SIG-M5 (cell line): Measurements from ENCODE around the gene ATF6.
"Not testable (repeated sequence)": the region's sequence is repeated elsewhere in the genome, so short reads cannot be mapped to it uniquely, and the experiment has no call there.

ENCODE experiments used
- DNase-seq: peaks from one replicate; lab custom pipeline; 2025; lab: John Stamatoyannopoulos, UW

ATF6 gene

GRCh38 chr1:161766102-161766981 is at the start of gene ATF6:
TSS of gene ATF6 (plus strand) at chr1:161766320. CDS start at chr1:161766361, 41 bp downstream.
- DNase-seq, result peak; percentile 91

DNA sequence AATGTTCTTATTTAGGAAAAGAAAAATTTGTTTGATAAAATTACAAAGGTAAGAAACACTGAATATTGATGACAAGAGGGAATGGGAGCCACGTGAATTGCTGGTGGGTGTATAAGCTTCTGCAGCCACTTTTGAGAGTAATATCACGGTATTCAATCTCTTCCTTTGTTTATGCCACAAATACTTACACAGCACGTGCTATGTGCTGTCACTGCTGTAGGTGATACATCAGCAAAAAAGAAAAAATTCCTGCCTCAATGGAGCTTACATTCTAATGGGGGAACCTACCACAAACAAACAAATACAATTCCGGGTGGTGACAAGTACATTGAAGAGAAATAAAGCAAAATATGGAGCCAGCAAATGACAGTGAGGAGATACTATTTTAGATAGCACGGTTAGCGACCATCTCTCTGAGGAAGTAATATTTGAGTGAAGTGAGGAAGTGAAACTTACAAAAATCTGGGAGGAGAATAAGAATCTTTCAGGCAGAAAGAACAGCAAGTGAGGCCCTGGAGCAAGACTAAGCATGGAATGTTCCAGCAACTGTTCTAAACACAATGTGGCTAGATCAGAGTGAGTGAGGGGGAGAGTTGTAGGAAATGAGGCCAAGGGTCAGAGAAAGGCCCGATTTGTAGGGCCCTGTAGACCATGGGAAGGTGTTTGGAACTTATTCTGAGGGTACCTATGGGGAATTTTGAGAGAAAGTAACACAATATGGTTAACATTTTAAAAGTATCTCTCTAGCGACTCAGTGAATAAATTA is 47.4 kb upstream of the ATF6 start:
- DNase-seq, result peak; percentile 65

DNA sequence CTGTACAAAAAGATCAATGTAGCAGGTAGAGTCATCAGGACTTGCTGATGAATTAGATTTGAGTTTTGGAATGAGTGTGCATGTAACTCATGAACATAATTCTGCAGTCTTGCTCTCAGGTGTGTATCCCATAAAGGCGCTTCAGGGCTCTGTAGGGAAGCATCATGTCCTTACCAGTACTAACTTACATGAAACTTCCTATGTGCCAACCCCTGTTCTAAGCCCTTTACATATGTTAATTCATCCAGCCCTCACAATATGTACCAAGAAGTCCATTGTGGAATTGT is 46.9 kb upstream of the ATF6 start:
- DNase-seq, result no peak

DNA sequence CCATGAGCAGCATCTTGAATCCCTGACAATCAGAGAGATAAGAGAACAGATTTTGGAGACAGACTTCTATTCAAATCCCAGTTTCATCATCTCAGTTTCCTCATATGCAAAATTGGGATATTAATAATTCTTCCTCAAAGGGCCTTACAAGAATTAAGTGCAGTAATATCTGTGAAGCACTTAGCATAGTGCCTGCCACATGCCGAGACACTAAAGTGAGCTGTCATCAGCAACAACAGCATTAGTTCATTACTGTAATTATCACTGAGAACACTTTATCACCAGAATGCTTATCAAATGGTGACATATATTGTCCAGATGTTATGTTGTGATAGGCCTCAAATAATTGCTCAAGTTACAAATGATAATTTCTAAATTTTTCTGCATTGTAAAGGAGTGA is 45.7 kb upstream of the ATF6 start:
- no peak for DNase-seq

DNA sequence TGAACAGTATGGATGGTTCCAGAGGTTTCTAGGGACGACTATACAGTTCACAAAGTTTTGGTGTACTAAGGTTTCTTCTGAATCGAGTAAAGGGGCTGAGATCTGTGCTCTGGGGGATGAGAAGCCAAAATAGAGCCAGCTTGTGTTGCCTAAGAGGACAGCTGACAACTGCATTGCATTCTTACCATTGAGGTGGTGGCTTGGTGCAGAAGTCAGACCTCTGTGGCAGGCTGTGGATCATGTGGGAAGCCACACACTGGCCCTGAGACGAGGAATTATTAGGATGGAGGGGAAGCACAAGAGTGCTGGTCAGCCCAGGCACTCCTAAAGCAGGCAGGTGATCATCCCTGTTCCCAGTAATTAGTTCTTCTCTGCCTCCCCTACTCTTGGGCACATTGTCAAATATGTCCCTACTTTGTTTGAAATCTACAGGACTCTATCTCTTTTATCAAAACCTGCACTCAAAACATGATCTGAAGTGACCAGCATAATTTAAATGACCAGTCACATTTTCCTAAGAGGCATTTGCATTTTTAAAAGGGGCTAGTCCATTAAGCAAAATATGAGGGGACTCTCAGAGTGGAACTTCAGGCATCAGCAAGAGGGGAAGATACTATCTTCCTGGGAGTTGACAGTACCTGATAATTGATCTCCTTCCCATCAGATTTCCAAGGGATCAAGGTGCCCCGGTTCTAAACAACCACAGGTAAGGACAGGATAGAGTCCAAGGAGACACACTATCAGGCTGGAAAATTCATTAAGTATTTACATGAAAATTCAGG is 45.0 kb upstream of the ATF6 start, which contains the start of gene FCRLB:
Gene FCRLB, plus strand, starts transcription at position 589 of the 782 bp plus-strand sequence. CDS start 1,129 bp downstream, outside the sequence.
- DNase-seq, result no peak

GRCh38 chr1:161721738-161722343 is 44.3 kb upstream of the ATF6 start:
- DNase-seq, result no peak

DNA sequence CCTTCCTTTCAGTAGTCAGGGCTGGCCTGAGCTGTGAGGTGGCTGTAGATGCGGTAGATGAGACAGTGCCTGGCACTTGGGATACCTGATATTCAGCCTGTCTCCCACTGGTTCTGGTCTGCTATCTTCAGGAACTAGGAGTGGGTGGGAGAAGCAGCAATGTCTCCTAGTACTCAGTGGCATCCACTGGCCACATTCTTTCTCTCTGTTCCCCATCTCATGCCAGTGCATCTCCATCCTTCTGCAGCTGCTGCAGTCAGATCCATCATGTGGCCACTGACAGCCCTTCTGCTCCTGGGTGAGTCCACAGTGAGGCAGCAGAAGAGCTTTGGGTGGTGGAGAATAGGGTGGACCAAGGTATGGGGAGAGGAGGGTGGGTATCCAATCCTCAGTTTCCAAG is 43.7 kb upstream of the ATF6 start:
- no peak for DNase-seq

DNA sequence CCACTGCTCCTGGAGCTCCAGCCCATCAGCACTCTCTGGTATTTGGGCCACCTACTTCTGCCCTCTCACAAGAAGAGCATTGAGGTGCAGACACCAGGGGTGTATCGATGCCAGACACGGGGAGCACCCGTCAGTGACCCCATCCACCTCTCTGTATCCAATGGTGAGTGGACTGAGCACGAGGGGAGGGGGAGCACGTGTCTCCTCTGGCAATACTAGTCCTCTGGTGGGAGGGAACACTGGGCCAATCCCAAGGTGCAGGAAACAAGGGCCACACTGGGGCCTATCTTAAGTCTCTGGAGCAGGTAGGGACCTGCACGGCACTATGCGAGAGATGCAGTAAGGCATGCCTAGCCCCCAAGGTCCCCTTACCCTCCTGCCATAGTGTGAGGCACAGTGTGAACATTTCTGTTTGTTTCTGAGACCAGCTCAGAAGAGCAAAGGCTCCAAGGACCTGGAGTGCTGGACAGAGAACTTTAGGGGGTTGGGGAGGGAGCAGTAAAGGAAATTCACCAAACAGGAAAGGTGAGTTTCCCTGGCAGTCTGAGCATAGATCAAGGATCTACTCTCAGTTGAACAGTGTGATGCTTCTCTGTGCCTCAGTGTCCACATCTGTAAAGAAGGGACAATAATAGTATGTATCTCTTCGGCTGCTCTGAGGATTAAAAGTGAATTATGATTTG is 42.5 kb upstream of the ATF6 start:
- no peak for DNase-seq

DNA sequence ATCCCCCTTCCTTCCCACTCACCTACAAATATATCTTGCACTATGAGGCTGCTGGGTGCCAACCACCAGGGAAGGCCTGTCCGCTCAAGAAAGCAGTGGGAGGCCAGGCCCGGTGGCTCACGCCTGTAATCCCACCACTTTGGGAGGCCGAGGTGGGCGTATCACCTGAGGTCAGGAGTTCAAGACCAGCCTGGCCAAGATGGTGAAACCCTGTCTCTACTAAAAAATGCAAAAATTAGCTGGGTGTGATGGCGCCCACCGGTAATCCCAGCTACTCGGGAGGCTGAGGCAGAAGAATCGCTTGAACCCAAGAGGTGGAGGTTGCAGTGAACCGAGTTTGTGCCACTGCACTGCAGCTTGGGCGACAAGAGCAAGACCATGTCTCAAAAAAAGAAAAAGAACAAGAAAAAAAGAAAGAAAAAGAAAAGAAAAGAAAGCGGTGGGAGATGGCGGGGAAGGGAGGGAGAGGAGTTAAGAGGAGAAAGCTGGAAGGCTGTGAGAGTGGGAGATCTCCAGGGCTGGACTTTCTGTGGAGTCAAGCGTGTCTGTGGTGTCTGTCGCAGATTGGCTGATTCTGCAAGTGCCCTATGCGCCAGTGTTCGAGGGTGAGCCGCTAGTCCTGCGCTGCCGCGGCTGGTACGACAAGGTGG is 40.7 kb upstream of the ATF6 start:
- DNase-seq, result not testable (repeated sequence)

DNA sequence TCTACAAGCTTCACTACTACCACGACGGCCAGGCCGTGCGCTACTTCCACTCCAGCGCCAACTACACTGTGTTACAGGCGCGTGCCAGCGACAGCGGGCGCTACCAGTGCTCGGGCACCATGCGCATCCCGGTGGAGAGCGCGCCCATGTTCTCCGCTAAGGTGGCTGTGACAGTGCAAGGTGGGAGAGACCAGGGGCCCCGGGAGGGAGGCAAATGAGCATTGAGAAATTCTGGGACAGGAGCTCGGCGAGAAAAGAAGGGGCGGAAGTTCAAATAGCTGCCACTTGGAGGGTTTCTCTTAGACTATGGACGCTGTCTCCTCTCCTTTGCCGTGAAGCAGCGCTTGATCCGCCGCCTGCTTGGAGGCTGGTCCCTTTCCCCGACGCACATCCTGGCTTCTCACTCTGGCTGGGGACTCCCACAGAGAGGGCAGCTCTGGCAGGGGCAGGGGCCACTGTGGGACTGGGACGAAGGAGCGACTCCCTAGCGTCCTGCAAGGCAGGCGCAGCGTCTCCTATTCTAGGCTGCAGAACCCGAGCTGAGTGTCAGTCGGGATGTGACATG is 40.1 kb upstream of the ATF6 start:
- no peak for DNase-seq

DNA sequence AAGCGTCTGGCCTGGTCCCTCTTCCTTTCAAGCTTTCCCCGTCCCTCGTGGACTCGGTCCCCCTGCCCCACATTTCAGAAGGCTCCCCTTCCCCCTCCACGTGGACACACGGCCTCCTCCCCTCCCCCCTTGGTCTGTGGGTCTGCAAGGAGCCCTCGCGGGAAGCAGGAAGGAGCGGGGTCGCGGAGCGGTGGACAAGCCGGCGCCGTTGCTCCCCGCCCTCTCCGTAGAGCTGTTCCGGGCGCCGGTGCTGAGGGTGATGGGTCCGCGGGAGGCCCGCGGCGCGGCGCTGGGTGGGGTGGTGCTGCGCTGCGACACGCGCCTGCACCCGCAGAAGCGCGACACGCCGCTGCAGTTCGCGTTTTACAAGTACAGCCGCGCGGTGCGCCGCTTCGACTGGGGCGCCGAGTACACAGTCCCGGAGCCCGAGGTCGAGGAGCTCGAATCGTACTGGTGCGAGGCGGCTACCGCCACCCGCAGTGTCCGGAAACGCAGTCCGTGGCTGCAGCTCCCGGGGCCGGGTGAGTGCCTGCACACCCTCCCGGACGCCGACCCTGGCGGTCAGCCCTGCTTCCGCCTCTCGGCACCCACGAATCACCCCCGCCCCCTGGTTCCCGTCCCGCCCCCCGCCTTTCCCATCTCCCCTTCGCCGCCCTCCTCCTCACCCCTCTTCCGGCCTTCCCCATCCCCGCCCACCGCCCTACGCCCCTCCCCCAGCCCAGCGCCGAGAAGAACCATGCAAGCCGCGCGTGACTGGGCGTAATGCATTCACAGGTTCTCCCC is 39.5 kb upstream of the ATF6 start:
- DNase-seq, result no peak

DNA sequence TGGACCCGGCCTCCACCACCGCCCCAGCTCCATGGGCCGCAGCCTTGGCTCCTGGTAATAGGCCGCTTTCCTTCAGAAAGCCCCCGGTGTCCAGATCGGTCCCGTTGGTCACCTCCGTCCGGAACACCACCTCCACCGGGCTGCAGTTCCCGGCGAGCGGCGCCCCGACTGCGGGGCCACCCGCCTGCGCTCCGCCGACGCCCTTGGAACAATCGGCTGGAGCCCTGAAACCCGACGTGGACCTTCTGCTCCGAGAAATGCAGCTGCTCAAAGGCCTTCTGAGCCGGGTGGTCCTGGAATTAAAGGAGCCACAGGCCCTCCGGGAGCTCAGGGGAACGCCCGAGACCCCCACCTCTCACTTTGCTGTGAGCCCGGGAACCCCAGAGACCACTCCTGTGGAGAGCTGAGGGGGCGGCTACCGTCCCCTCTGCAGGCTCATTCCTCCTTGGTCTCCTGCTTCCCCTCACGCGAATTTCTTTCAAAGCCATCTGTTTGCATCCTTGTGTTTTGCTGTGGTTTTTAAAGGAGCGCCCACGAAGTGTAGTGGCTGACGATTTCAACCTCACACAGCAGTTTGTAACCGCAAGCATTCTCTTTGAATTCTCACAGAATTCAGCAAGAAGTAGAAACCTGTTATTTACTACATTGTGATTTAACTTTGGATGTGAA is 38.7 kb upstream of the ATF6 start:
- DNase-seq, result no peak

- DNase-seq, result no peak
These were observed 37.5 kb upstream of the ATF6 start for GRCh38 chr1:161728376-161729226.

- DNase-seq, result no peak
These were observed 36.0 kb upstream of the ATF6 start for GRCh38 chr1:161730050-161730564.

GRCh38 chr1:161731241-161731640 is 34.9 kb upstream of the ATF6 start:
- DNase-seq, result no peak

GRCh38 chr1:161731981-161732718 is 34.0 kb upstream of the ATF6 start:
- DNase-seq, result no peak

DNA sequence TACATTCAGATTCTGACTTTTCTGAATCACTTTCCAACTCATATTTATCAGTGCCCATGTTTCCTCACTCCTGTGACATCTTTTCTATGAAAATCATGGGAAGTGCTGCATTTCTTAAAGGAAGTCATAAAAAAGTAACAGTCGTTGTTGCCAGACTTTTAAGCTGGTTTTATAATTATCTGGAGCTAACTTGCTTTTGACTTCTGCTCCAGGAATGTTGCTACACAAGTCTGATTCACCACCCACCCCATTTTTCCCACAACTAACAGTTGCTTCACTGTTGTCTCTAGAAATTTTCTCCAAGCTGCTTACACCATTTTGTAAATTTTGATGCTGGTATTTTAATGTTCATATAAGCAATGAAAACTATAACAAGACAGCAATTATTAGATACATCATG is 32.6 kb upstream of the ATF6 start:
- DNase-seq, result no peak
